ENCODE measurements around the gene IFI27. TPM values are rescaled to one million over a fixed set of nuclear protein-coding genes. Genes with fewer than 3 reads are reported as not detected.

The IFI27 gene
- total and polyA plus RNA-seq, 4 donors: 94.1 to 883 (median 378) TPM

DNA sequence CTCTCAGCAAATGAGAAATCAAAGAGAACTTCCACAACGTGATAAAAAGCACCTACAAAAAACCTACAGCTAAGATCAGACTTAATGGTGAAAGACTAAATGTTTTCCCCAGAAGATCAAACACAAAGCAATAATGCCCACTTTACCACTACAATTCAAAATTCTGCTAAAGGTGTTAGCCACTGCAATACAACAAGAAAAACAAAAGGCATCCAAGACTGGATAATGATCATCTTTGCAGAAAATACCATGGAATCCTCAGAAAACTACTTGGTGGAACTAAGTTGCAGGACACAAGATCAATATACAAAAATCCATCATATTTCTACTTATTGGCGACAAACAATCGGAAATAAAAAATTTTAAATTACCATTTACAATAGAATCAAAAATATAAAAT, 36.0 kb upstream of the IFI27 start:
- Histone ChIP-seq H3K4me1 (ENCODE audit: control insufficient read depth in 5 of 5, insufficient read depth in 5 of 5, low read length in 5 of 5) (peaks cover 6 to 25% (median 22%) of the 10 kb centered on the region in 5 donors), H3K27ac (ENCODE audit: low read depth in 1 of 2, low read length in 1 of 2) (no peak overlapping the region), H3K9me3 (ENCODE audit: control insufficient read depth in 4 of 4, insufficient read depth in 3 of 4, low read length in 3 of 4) (peaks cover 0 to 8% (median 1%) of the 10 kb centered on the region in 4 donors), H3K9ac (ENCODE audit: insufficient read depth in 1 of 2, low read length in 2 of 2) (no peak overlapping the region), H3K4me3 (no peak overlapping the region), H3K36me3 (ENCODE audit: control insufficient read depth in 4 of 4, insufficient read depth in 4 of 4, low read length in 4 of 4) (peaks cover 6 to 25% (median 16%) of the 10 kb centered on the region in 4 donors), H3K27me3 (ENCODE audit: control insufficient read depth in 3 of 3, insufficient read depth in 3 of 3, low read length in 2 of 3) (no peaks in the 10 kb centered on the region)
- DNase-seq: no peak
- no peak for ATAC-seq (ENCODE audit: insufficient read depth, low FRiP score)
- TF ChIP-seq, protein P1, sequence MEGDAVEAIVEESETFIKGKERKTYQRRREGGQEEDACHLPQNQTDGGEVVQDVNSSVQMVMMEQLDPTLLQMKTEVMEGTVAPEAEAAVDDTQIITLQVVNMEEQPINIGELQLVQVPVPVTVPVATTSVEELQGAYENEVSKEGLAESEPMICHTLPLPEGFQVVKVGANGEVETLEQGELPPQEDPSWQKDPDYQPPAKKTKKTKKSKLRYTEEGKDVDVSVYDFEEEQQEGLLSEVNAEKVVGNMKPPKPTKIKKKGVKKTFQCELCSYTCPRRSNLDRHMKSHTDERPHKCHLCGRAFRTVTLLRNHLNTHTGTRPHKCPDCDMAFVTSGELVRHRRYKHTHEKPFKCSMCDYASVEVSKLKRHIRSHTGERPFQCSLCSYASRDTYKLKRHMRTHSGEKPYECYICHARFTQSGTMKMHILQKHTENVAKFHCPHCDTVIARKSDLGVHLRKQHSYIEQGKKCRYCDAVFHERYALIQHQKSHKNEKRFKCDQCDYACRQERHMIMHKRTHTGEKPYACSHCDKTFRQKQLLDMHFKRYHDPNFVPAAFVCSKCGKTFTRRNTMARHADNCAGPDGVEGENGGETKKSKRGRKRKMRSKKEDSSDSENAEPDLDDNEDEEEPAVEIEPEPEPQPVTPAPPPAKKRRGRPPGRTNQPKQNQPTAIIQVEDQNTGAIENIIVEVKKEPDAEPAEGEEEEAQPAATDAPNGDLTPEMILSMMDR (IDR thresholded peaks at IDR 0.05; ENCODE audit: control extremely low read depth, extremely low read depth): no peak
- WGBS, 2 donors: 97% methylated on average over 3 of the region's 3 CpGs

DNA sequence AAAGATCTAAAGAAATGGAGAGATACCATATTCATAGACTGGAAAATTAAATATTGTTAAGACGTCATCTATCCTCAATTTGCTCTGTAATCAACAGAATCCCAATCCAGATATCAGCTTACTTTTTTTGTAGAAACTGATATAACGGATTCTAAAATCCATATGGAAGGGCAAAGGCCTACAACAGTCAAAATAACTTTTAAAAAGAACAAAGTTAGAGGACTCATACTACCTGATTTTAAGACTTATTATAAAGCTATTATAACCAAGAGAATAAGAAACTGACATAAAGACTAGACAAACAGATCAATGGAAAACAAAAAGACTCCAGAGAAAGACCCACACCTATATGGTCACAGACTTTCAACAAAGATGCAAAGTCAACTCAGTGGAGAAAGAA, 35.5 kb upstream of the IFI27 start:
- no peak overlapping the region for H3K9ac ChIP-seq (ENCODE audit: insufficient read depth in 1 of 2, low read length in 2 of 2)
- peaks cover 6 to 25% (median 16%) of the 10 kb centered on the region in 4 donors for H3K36me3 ChIP-seq (ENCODE audit: control insufficient read depth in 4 of 4, insufficient read depth in 4 of 4, low read length in 4 of 4)
- peaks cover 6 to 30% (median 25%) of the 10 kb centered on the region in 5 donors for H3K4me1 ChIP-seq (ENCODE audit: control insufficient read depth in 5 of 5, insufficient read depth in 5 of 5, low read length in 5 of 5)
- H3K27me3 ChIP-seq (ENCODE audit: control insufficient read depth in 3 of 3, insufficient read depth in 3 of 3, low read length in 2 of 3): no peaks in the 10 kb centered on the region
- H3K27ac ChIP-seq (ENCODE audit: low read depth in 1 of 2, low read length in 1 of 2): no peak overlapping the region
- no peak overlapping the region for H3K4me3 ChIP-seq
- WGBS, 2 donors: 97% methylated on average over 2 of the region's 2 CpGs
- TF ChIP-seq, protein P1 (IDR thresholded peaks at IDR 0.05; ENCODE audit: control extremely low read depth, extremely low read depth): no peak
- H3K9me3 ChIP-seq (ENCODE audit: control insufficient read depth in 4 of 4, insufficient read depth in 3 of 4, low read length in 3 of 4): peaks cover 0 to 8% (median 1%) of the 10 kb centered on the region in 4 donors
- ATAC-seq (ENCODE audit: insufficient read depth, low FRiP score): no peak
- no peak for DNase-seq

DNA sequence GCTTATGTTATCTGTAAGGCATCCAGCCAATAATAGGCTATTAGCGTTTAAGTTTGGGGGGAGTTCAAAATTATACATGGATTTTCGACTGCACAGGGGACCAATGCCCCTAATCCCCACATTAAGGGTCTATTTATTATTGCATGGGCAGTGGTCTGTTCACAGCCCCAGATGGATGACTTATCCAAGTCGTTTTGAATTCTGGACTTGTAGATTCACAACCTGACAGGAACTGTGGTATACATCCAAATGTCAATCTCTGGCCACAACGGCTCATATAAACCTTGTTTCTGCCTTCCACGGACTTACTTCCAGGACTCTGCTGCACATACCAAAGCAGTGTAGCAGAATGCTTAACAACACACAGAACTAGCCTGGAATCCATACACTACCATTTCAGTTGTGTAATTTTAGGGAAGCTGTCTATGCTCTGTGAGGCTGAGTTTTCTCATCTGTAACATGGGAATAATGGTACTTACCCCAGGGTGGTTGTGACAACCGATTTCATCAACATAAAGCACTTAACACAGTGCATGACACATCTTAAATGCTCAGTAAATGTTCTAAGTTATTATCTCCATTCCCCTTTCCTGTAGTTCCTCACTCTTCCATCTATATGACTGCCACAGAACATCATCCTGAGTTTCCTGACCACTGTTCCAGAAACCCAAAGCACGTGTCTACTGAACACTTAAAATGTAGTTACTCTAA, 33.3 kb upstream of the IFI27 start:
- Histone ChIP-seq H3K4me1 (ENCODE audit: control insufficient read depth in 5 of 5, insufficient read depth in 5 of 5, low read length in 5 of 5) (peaks cover 6 to 40% (median 25%) of the 10 kb centered on the region in 5 donors), H3K9ac (ENCODE audit: insufficient read depth in 1 of 2, low read length in 2 of 2) (peak overlapping the region in 1 of 2 donors; percentile 11), H3K27me3 (ENCODE audit: control insufficient read depth in 3 of 3, insufficient read depth in 3 of 3, low read length in 2 of 3) (no peaks in the 10 kb centered on the region), H3K4me3 (no peak overlapping the region), H3K27ac (ENCODE audit: low read depth in 1 of 2, low read length in 1 of 2) (no peak overlapping the region), H3K9me3 (ENCODE audit: control insufficient read depth in 4 of 4, insufficient read depth in 3 of 4, low read length in 3 of 4) (peaks cover 0 to 8% (median 1%) of the 10 kb centered on the region in 4 donors), H3K36me3 (ENCODE audit: control insufficient read depth in 4 of 4, insufficient read depth in 4 of 4, low read length in 4 of 4) (peaks cover 6 to 24% (median 16%) of the 10 kb centered on the region in 4 donors)
- DNase-seq (peak in 2 of 3 donors; percentile 10 to 22), ATAC-seq (ENCODE audit: insufficient read depth, low FRiP score) (no peak)
- TF ChIP-seq, protein P1 (IDR thresholded peaks at IDR 0.05; ENCODE audit: control extremely low read depth, extremely low read depth): no peak
- 59 to 79% methylated on average over 7 of the region's 7 CpGs for WGBS, 2 donors
